H9 (cell line): ENCODE measurements around the gene ICE1. TPM values are rescaled to one million over a fixed set of nuclear protein-coding genes. Genes with fewer than 3 reads are reported as not detected.

ENCODE experiments used
- DNase-seq: peaks from one replicate; pipeline ENCODE4 v3.0.0-alpha.2; 2017
- H2AFZ ChIP-seq: one replicate; pipeline ENCODE4 v1.6.1; 2013; ENCODE audit warnings: mild to moderate bottlenecking, low read length, control low read depth, moderate library complexity
- H2AK5ac ChIP-seq: 2 replicates; pipeline ENCODE4 v1.6.1; 2013; ENCODE audit warnings: low read length, control low read depth, mixed read lengths; ENCODE audit not compliant: insufficient read length
- H2BK120ac ChIP-seq: one replicate; pipeline ENCODE4 v1.6.1; 2013; ENCODE audit warnings: low read depth, mild to moderate bottlenecking, low read length, control low read depth, inconsistent platforms; ENCODE audit not compliant: poor library complexity, severe bottlenecking
- H2BK12ac ChIP-seq: 2 replicates; pipeline ENCODE4 v1.6.1; 2013; ENCODE audit warnings: low read length, control low read depth, mixed read lengths, low read depth; ENCODE audit not compliant: insufficient read length
- H2BK15ac ChIP-seq: 2 replicates; pipeline ENCODE4 v1.6.1; 2013; ENCODE audit warnings: low read depth, low read length, control low read depth
- H2BK20ac ChIP-seq: one replicate; pipeline ENCODE4 v1.6.1; 2013; ENCODE audit warnings: low read depth, mild to moderate bottlenecking, low read length, control low read depth, inconsistent platforms; ENCODE audit not compliant: poor library complexity, severe bottlenecking
- H2BK5ac ChIP-seq: 2 replicates; pipeline ENCODE4 v1.6.1; 2013; ENCODE audit warnings: low read length, control low read depth, mixed read lengths; ENCODE audit not compliant: insufficient read length
- H3K14ac ChIP-seq: 2 replicates; pipeline ENCODE4 v1.6.1; 2013; ENCODE audit warnings: low read length, control low read depth; ENCODE audit not compliant: insufficient read depth
- H3K18ac ChIP-seq: 2 replicates; pipeline ENCODE4 v1.6.1; 2013; ENCODE audit warnings: low read depth, mild to moderate bottlenecking, mixed read lengths, low read length, control low read depth; ENCODE audit not compliant: insufficient read length
- H3K23ac ChIP-seq: 2 replicates; pipeline ENCODE4 v1.6.1; 2013; ENCODE audit warnings: low read length, control low read depth, mixed read lengths, low read depth; ENCODE audit not compliant: insufficient read length
- H3K23me2 ChIP-seq: 2 replicates; pipeline ENCODE4 v1.6.1; 2013; ENCODE audit warnings: low read depth, mild to moderate bottlenecking, mixed read lengths, low read length, control low read depth; ENCODE audit not compliant: insufficient read length, poor library complexity, severe bottlenecking
- H3K27ac ChIP-seq: 2 replicates; pipeline ENCODE4 v1.5.1; 2013; ENCODE audit warnings: low read length, control low read depth, mixed read lengths, low read depth; ENCODE audit not compliant: insufficient read length
- H3K27me3 ChIP-seq: 2 replicates; pipeline ENCODE4 v1.6.1; 2013; ENCODE audit warnings: low read length, control low read depth, inconsistent platforms; ENCODE audit not compliant: insufficient read depth
- H3K4ac ChIP-seq: 2 replicates; pipeline ENCODE4 v1.6.1; 2013; ENCODE audit warnings: low read depth, mild to moderate bottlenecking, control low read depth, inconsistent platforms, low read length, moderate library complexity
- H3K4me1 ChIP-seq: 2 replicates; pipeline ENCODE4 v1.6.1; 2013; ENCODE audit warnings: low read length, control low read depth, inconsistent platforms; ENCODE audit not compliant: insufficient read depth
- H3K4me2 ChIP-seq: 2 replicates; pipeline ENCODE4 v1.6.1; 2013; ENCODE audit warnings: low read length, control low read depth, mixed read lengths; ENCODE audit not compliant: insufficient read length, insufficient read depth
- H3K56ac ChIP-seq: 2 replicates; pipeline ENCODE4 v1.6.1; 2013; ENCODE audit warnings: low read depth, mild to moderate bottlenecking, mixed read lengths, low read length, control low read depth; ENCODE audit not compliant: insufficient read length
- H3K79me1 ChIP-seq: 2 replicates; pipeline ENCODE4 v1.6.1; 2013; ENCODE audit warnings: low read depth, mild to moderate bottlenecking, moderate library complexity, low read length, control low read depth, inconsistent platforms; ENCODE audit not compliant: insufficient read depth, poor library complexity, severe bottlenecking
- H3K79me2 ChIP-seq: 2 replicates; pipeline ENCODE4 v1.6.1; 2013; ENCODE audit warnings: low read length, control low read depth, inconsistent platforms; ENCODE audit not compliant: insufficient read depth
- H3K9ac ChIP-seq: 2 replicates; pipeline ENCODE4 v1.6.1; 2013; ENCODE audit warnings: low read length, control low read depth, mixed read lengths; ENCODE audit not compliant: insufficient read length; ENCODE audit errors: extremely low read depth
- H3K9me3 ChIP-seq: one replicate; pipeline ENCODE4 v1.6.1; 2013; ENCODE audit warnings: low read depth, low read length, inconsistent platforms; ENCODE audit not compliant: control insufficient read depth
- H3T11ph ChIP-seq: one replicate; pipeline ENCODE4 v1.6.1; 2013; ENCODE audit warnings: mild to moderate bottlenecking, low read length, control low read depth, inconsistent platforms
- H4K20me1 ChIP-seq: one replicate; pipeline ENCODE4 v1.6.1; 2013; ENCODE audit not compliant: control insufficient read depth, insufficient read length, insufficient read depth
- H4K5ac ChIP-seq: 2 replicates; pipeline ENCODE4 v1.6.1; 2013; ENCODE audit warnings: low read depth, mild to moderate bottlenecking, mixed read lengths, low read length, control low read depth; ENCODE audit not compliant: insufficient read length
- H4K8ac ChIP-seq: replicated peaks from 2 replicates; pipeline ENCODE4 v1.6.1; 2013; ENCODE audit warnings: low read length, control low read depth, mixed read lengths, low read depth; ENCODE audit not compliant: insufficient read length
- H4K91ac ChIP-seq: 2 replicates; pipeline ENCODE4 v1.6.1; 2013; ENCODE audit warnings: low read depth, mild to moderate bottlenecking, moderate library complexity, mixed read lengths, low read length, control low read depth; ENCODE audit not compliant: insufficient read length
- H3K27ac Mint-ChIP-seq, 3 experiments: 2 replicates in 2 of 3; 3 replicates in 1 of 3; pipeline ENCODE4 v1.8.0; 2020 to 2021; ENCODE audit warnings: mixed read lengths in 3 of 3, mild to moderate bottlenecking in 1 of 3, moderate library complexity in 1 of 3
- H3K27me3 Mint-ChIP-seq: 2 replicates; pipeline ENCODE4 v1.8.0; 2021; ENCODE audit warnings: low read depth, mild to moderate bottlenecking, moderate library complexity, mixed read lengths
- H3K36me3 Mint-ChIP-seq, 3 experiments: 2 replicates in 2 of 3; 3 replicates in 1 of 3; pipeline ENCODE4 v1.8.0; 2020 to 2021; ENCODE audit warnings: low read depth in 3 of 3, mixed read lengths in 3 of 3; ENCODE audit not compliant: insufficient read depth in 1 of 3
- H3K4me1 Mint-ChIP-seq, 2 experiments: 2 replicates each; pipeline ENCODE4 v1.8.0; 2020; ENCODE audit warnings: mixed read lengths in 2 of 2
- H3K4me3 Mint-ChIP-seq, 2 experiments: 2 replicates in 1 of 2; 3 replicates in 1 of 2; pipeline ENCODE4 v1.8.0; 2020 to 2021; ENCODE audit warnings: mild to moderate bottlenecking in 2 of 2, mixed read lengths in 2 of 2, moderate library complexity in 1 of 2
- H3K9me3 Mint-ChIP-seq, 2 experiments: 2 replicates in 1 of 2; 3 replicates in 1 of 2; pipeline ENCODE4 v1.8.0; 2020; ENCODE audit warnings: mild to moderate bottlenecking in 2 of 2, mixed read lengths in 2 of 2, moderate library complexity in 1 of 2
- WGBS: extraction: QIAGEN DNeasy Blood & Tissue Kit; methylation state at CpG from one replicate; pipeline ENCODE4 v1.1.7; 2013; ENCODE audit warnings: missing lambda C conversion rate, low lambda C conversion rate, mixed read lengths; ENCODE audit not compliant: insufficient read length; ENCODE audit errors: extremely low coverage; 5-methylcytosine and 5-hydroxymethylcytosine counted together
- total RNA-seq: library from RNA; stranded (reverse); gene quantifications from 2 replicates; pipeline ENCODE4 v1.2.1, GENCODE V29; 2021
- TF ChIP-seq, protein P1 (sequence below): fragments of 200-600 bp; sonication (generic); conservative IDR thresholded peaks from 3 replicates; pipeline ENCODE4 v1.8.0; 2021; ENCODE audit warnings: antibody characterized with exemption, mild to moderate bottlenecking

Gene ICE1
- total RNA-seq, 1 experiment from 2014 or later = 45.1 TPM

- Mint-ChIP-seq H3K9me3 (no peaks in the 10 kb centered on the region), H3K4me1 (peaks cover 2 to 3% of the 10 kb centered on the region in 2 experiments; a peak in 3 of 4 replicates), H3K27ac (no peak overlapping the region), H3K36me3 (peaks cover 0 to 2% (median 0%) of the 10 kb centered on the region in 3 experiments; a peak in 1 of 7 replicates), H3K4me3 (no peak overlapping the region), H3K27me3 (no peaks in the 10 kb centered on the region)
- H3K23ac ChIP-seq = no peak overlapping the region
- TF ChIP-seq, protein P1, sequence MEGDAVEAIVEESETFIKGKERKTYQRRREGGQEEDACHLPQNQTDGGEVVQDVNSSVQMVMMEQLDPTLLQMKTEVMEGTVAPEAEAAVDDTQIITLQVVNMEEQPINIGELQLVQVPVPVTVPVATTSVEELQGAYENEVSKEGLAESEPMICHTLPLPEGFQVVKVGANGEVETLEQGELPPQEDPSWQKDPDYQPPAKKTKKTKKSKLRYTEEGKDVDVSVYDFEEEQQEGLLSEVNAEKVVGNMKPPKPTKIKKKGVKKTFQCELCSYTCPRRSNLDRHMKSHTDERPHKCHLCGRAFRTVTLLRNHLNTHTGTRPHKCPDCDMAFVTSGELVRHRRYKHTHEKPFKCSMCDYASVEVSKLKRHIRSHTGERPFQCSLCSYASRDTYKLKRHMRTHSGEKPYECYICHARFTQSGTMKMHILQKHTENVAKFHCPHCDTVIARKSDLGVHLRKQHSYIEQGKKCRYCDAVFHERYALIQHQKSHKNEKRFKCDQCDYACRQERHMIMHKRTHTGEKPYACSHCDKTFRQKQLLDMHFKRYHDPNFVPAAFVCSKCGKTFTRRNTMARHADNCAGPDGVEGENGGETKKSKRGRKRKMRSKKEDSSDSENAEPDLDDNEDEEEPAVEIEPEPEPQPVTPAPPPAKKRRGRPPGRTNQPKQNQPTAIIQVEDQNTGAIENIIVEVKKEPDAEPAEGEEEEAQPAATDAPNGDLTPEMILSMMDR = no peak
- H3K79me2 ChIP-seq = peaks cover 53% of the 10 kb centered on the region; the same call in 1 of the 2 replicates
- peaks cover 8% of the 10 kb centered on the region for H3K79me1 ChIP-seq
- H2BK12ac ChIP-seq = no peak overlapping the region
- H3K14ac ChIP-seq = no peak overlapping the region
- no peak overlapping the region for H2BK20ac ChIP-seq
- H2BK120ac ChIP-seq = no peak overlapping the region
- no peaks in the 10 kb centered on the region for H3K4me1 ChIP-seq
- DNase-seq = no peak
- H3K27me3 ChIP-seq = no peaks in the 10 kb centered on the region
- no peak overlapping the region for H3K4ac ChIP-seq
- H4K5ac ChIP-seq = no peak overlapping the region
- H2AFZ ChIP-seq = no peak overlapping the region
- no peaks in the 10 kb centered on the region for H3K9me3 ChIP-seq
- H3K56ac ChIP-seq = no peak overlapping the region
- no peak overlapping the region for H3K9ac ChIP-seq
- H4K8ac ChIP-seq = no peak overlapping the region
- no peaks in the 10 kb centered on the region for H3K23me2 ChIP-seq
- H3K18ac ChIP-seq = no peak overlapping the region
- no peak overlapping the region for H2AK5ac ChIP-seq
- H2BK15ac ChIP-seq = no peak overlapping the region
- H3K27ac ChIP-seq = no peak overlapping the region
- no peak overlapping the region for H2BK5ac ChIP-seq
- WGBS = no CpG with 5 or more reads among the region's 3 CpGs
- H3T11ph ChIP-seq = no peak overlapping the region
- no peak overlapping the region for H3K4me2 ChIP-seq
- no peaks in the 10 kb centered on the region for H4K20me1 ChIP-seq
- H4K91ac ChIP-seq = no peak overlapping the region
These were observed 7.7 kb downstream of the ICE1 start for GRCh38 chr5:5430136-5430535.
